Neural progenitor cell (in vitro differentiated cells): Measurements from ENCODE around the gene TSHZ1.

ENCODE experiments used
- CTCF ChIP-seq: fragments of 200-600 bp; sonication (generic); IDR thresholded peaks from 2 replicates; pipeline ENCODE4 v1.5.1; 2017; ENCODE audit warnings: antibody characterized with exemption, mild to moderate bottlenecking
- EZH2 ChIP-seq: fragments of 200-600 bp; sonication (generic); IDR thresholded peaks from 2 replicates; pipeline ENCODE4 v1.6.1; 2017; ENCODE audit warnings: antibody characterized with exemption, mild to moderate bottlenecking, moderate library complexity

- TF ChIP-seq CTCF: no peak
- TF ChIP-seq EZH2: no peak
Measured at GRCh38 chr18:75214332-75214690, 3.7 kb downstream of the TSHZ1 start.
